ENCODE data around the gene TRAPPC2B. TPM values are rescaled to one million over a fixed set of nuclear protein-coding genes. Genes with fewer than 3 reads are reported as not detected.

The TRAPPC2B gene
- total RNA-seq, 1 donor from 2014 or later, result 13.4 TPM

- peak; percentile 62 for DNase-seq (ENCODE audit: extremely low spot score, unreplicated experiment)
- Mint-ChIP-seq H3K4me1 (ENCODE audit: unreplicated experiment) (peaks cover 9% of the 10 kb centered on the region), H3K36me3 (ENCODE audit: unreplicated experiment) (peaks cover 71% of the 10 kb centered on the region), H3K27me3 (ENCODE audit: unreplicated experiment) (no peaks in the 10 kb centered on the region), H3K27ac (ENCODE audit: unreplicated experiment) (no peak overlapping the region), H3K4me3 (ENCODE audit: unreplicated experiment) (no peak overlapping the region), H3K9me3 (ENCODE audit: unreplicated experiment) (peaks cover 49% of the 10 kb centered on the region)
- no peak for TF ChIP-seq CTCF (IDR thresholded peaks at IDR 0.05)
These were observed 32.4 kb downstream of the TRAPPC2B start for GRCh38 chr19:57395710-57396109.

- H3K27me3 Mint-ChIP-seq (ENCODE audit: unreplicated experiment), result no peaks in the 10 kb centered on the region
- no peak for DNase-seq (ENCODE audit: extremely low spot score, unreplicated experiment)
- no peak overlapping the region for H3K4me3 Mint-ChIP-seq (ENCODE audit: unreplicated experiment)
- TF ChIP-seq CTCF (IDR thresholded peaks at IDR 0.05), result no peak
- H3K36me3 Mint-ChIP-seq (ENCODE audit: unreplicated experiment), result peaks cover 79% of the 10 kb centered on the region
- H3K27ac Mint-ChIP-seq (ENCODE audit: unreplicated experiment), result no peak overlapping the region
- peaks cover 54% of the 10 kb centered on the region for H3K9me3 Mint-ChIP-seq (ENCODE audit: unreplicated experiment)
- H3K4me1 Mint-ChIP-seq (ENCODE audit: unreplicated experiment), result no peaks in the 10 kb centered on the region
These were observed 35.5 kb downstream of the TRAPPC2B start for GRCh38 chr19:57398868-57399267.

GRCh38 chr19:57403737-57404563, 40.6 kb downstream of the TRAPPC2B start:
- Mint-ChIP-seq H3K4me1 (ENCODE audit: unreplicated experiment) (no peaks in the 10 kb centered on the region), H3K36me3 (ENCODE audit: unreplicated experiment) (peaks cover 31% of the 10 kb centered on the region), H3K9me3 (ENCODE audit: unreplicated experiment) (peaks cover 11% of the 10 kb centered on the region), H3K27me3 (ENCODE audit: unreplicated experiment) (no peaks in the 10 kb centered on the region), H3K4me3 (ENCODE audit: unreplicated experiment) (no peak overlapping the region), H3K27ac (ENCODE audit: unreplicated experiment) (no peak overlapping the region)
- no peak for TF ChIP-seq CTCF (IDR thresholded peaks at IDR 0.05)
- no peak for DNase-seq (ENCODE audit: extremely low spot score, unreplicated experiment)

GRCh38 chr19:57406516-57407123, 43.3 kb downstream of the TRAPPC2B start:
- Mint-ChIP-seq H3K36me3 (ENCODE audit: unreplicated experiment) (peaks cover 10% of the 10 kb centered on the region), H3K27me3 (ENCODE audit: unreplicated experiment) (no peaks in the 10 kb centered on the region), H3K4me1 (ENCODE audit: unreplicated experiment) (peaks cover 10% of the 10 kb centered on the region), H3K27ac (ENCODE audit: unreplicated experiment) (no peak overlapping the region), H3K9me3 (ENCODE audit: unreplicated experiment) (no peaks in the 10 kb centered on the region), H3K4me3 (ENCODE audit: unreplicated experiment) (no peak overlapping the region)
- DNase-seq (ENCODE audit: extremely low spot score, unreplicated experiment), result no peak
- peak; percentile 70 for TF ChIP-seq CTCF (IDR thresholded peaks at IDR 0.05)

Measured in osteocyte (in vitro differentiated cells).